Measurements from ENCODE around the gene AP2S1. TPM values are rescaled to one million over a fixed set of nuclear protein-coding genes. Genes with fewer than 3 reads are reported as not detected.

The AP2S1 gene
- total and polyA plus RNA-seq, 2 donors (not counting 3 experiments of a cell fraction or from before 2014, with no cell fraction given) = 313 to 376 TPM

DNA sequence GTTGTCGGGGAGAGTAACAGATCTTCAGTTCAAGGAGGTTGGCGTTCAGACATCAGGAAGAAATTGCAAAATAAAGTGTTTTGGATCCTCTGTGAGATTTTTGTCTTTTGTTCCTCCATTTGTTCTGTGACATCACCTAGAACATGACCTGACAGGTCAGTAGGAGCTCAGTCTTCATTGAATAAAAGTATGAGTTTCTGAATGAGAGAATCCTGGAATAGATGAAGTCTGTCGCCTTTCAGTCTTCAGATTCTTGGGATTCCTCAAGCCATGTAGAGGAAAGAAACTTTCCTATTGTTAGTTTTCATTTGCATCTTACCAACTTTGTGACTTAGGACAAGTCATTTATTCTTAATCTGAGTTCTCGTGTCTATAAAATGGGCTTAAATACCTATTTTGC is 24.6 kb upstream of the AP2S1 start:
- dilution Hi-C loops (cut with MboI; ENCODE audit: extremely low pct_ligation_motif_present, low sequenced_read_pairs) = no loop called here
- Histone ChIP-seq H3K79me2 (ENCODE audit: control insufficient read depth, insufficient read depth, low read length) (peaks cover 45% of the 10 kb centered on the region), H3K27ac (ENCODE audit: insufficient read depth, low read depth, low read length) (no peak overlapping the region), H3K4me3 (replicated peaks in 1 of 3; ENCODE audit: insufficient read depth in 1 of 3, low read depth in 1 of 3, low read length in 3 of 3) (no peak overlapping the region), H3K4me2 (ENCODE audit: insufficient read depth, low read length) (no peak overlapping the region), H3K27me3 (ENCODE audit: control insufficient read depth in 2 of 2, insufficient read depth in 2 of 2, low read length in 2 of 2) (no peaks in the 10 kb centered on the region), H3K9ac (replicated peaks; ENCODE audit: extremely low read depth, insufficient read depth, low read length) (no peak overlapping the region), H3K4me1 (ENCODE audit: control insufficient read depth, extremely low read depth, insufficient read depth, low read length) (peaks cover 18% of the 10 kb centered on the region), H2AFZ (ENCODE audit: low read depth, low read length) (no peak overlapping the region), H3K36me3 (ENCODE audit: control insufficient read depth in 2 of 2, extremely low read depth in 1 of 2, insufficient read depth in 2 of 2, low read length in 2 of 2) (no peaks in the 10 kb centered on the region), H3K9me1 (replicated peaks; ENCODE audit: control insufficient read depth, extremely low read depth, insufficient read depth, low read length) (no peaks in the 10 kb centered on the region), H3K9me3 (replicated peaks; ENCODE audit: control insufficient read depth, insufficient read depth, low read length) (no peaks in the 10 kb centered on the region), H4K20me1 (replicated peaks; ENCODE audit: control insufficient read depth, extremely low read depth, insufficient read depth, low read length) (no peaks in the 10 kb centered on the region)
- BruUV-seq (replicated peaks) = no TSS peak
- CTCF ChIA-PET = interaction anchor here (1.8 to 3.6 kb wide), 2 partner anchors 13 to 115 kb away, joined by 6 to 19 read pairs; no protein-coding TSS in a partner anchor
- FAIRE-seq (peak; percentile 8), DNase-seq (ENCODE audit: low read depth, low spot score) (no peak)
- intact Hi-C loops (cut with micrococcal nuclease) = loop anchor here (2.0 kb wide), 1 partner anchor 14 kb away; the partner anchor contains the start of gene ARHGAP35
- POLR2A ChIA-PET = no interaction called here
- TF ChIP-seq, protein P1, sequence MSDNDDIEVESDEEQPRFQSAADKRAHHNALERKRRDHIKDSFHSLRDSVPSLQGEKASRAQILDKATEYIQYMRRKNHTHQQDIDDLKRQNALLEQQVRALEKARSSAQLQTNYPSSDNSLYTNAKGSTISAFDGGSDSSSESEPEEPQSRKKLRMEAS (IDR thresholded peaks at IDR 0.05; ENCODE audit: insufficient read depth, insufficient read length) = no peak
- TF ChIP-seq POLR2AphosphoS5 (IDR thresholded peaks at IDR 0.05; ENCODE audit: insufficient read depth, low read depth, low read length) (no peak), GATA2 (IDR thresholded peaks at IDR 0.05; ENCODE audit: insufficient read depth, insufficient read length, low read depth, low read length) (no peak), MYC (IDR thresholded peaks at IDR 0.05; ENCODE audit: low read depth, low read length) (no peak), POLR2A (IDR thresholded peaks at IDR 0.05; ENCODE audit: low read depth, low read length) (no peak), JUN (IDR thresholded peaks at IDR 0.05; ENCODE audit: borderline replicate concordance, insufficient read depth, insufficient read length, low read depth) (no peak), EZH2 (IDR thresholded peaks at IDR 0.05; ENCODE audit: borderline replicate concordance, low read depth, low read length, severe bottlenecking) (no peak), FOS (IDR thresholded peaks at IDR 0.05; ENCODE audit: borderline replicate concordance, insufficient read depth, low read length) (no peak)
- TF ChIP-seq, protein P2, sequence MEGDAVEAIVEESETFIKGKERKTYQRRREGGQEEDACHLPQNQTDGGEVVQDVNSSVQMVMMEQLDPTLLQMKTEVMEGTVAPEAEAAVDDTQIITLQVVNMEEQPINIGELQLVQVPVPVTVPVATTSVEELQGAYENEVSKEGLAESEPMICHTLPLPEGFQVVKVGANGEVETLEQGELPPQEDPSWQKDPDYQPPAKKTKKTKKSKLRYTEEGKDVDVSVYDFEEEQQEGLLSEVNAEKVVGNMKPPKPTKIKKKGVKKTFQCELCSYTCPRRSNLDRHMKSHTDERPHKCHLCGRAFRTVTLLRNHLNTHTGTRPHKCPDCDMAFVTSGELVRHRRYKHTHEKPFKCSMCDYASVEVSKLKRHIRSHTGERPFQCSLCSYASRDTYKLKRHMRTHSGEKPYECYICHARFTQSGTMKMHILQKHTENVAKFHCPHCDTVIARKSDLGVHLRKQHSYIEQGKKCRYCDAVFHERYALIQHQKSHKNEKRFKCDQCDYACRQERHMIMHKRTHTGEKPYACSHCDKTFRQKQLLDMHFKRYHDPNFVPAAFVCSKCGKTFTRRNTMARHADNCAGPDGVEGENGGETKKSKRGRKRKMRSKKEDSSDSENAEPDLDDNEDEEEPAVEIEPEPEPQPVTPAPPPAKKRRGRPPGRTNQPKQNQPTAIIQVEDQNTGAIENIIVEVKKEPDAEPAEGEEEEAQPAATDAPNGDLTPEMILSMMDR (IDR thresholded peaks at IDR 0.05; ENCODE audit: extremely low read depth in 1 of 2, insufficient read depth in 1 of 2, low read depth in 1 of 2, low read length in 2 of 2) = no peak

All from endothelial cell of umbilical vein (primary cell).